Right ventricle myocardium inferior (tissue), 1 donor: ENCODE data around the gene MIEF2. TPM values are rescaled to one million over a fixed set of nuclear protein-coding genes. Genes with fewer than 3 reads are reported as not detected.

Experiments used
- ATAC-seq: fragments of 200-7000 bp; cut with Tn5 transposase; one replicate; pipeline ENCODE4 v1.9.1; 2020; ENCODE audit warnings: mild to moderate bottlenecking, moderate library complexity
- DNase-seq: peaks from one replicate; pipeline ENCODE4 v3.0.0; 2021; ENCODE audit errors: missing footprints
- intact Hi-C: fragments of 100-400 bp; cut with DNase I; formaldehyde crosslinking; loops from one replicate; pipeline ENCODE4 v1.11.0; 2022
- total RNA-seq: library from RNA; stranded (reverse); fragmentation: NEBNext Ultra II Directional; extraction: Animal tissue kit (Norgen Biotek cat#: 25700); gene quantifications from one replicate; pipeline ENCODE4 v1.2.1, GENCODE V29; 2021
- donor health status: DM: no; HTN: yes; CAD: no; lungs with severe emphysema.

MIEF2 gene
- total RNA-seq, 1 donor from 2014 or later, result 31.3 TPM

- DNase-seq (no peak), ATAC-seq (no peak)
- intact Hi-C loops, result no loop called here
These were observed 7.1 kb upstream of the MIEF2 start for GRCh38 chr17:18253187-18253884.

GRCh38 chr17:18253947-18254821, 6.3 kb upstream of the MIEF2 start:
- intact Hi-C loops, result no loop called here
- DNase-seq (no peak), ATAC-seq (no peak)

DNA sequence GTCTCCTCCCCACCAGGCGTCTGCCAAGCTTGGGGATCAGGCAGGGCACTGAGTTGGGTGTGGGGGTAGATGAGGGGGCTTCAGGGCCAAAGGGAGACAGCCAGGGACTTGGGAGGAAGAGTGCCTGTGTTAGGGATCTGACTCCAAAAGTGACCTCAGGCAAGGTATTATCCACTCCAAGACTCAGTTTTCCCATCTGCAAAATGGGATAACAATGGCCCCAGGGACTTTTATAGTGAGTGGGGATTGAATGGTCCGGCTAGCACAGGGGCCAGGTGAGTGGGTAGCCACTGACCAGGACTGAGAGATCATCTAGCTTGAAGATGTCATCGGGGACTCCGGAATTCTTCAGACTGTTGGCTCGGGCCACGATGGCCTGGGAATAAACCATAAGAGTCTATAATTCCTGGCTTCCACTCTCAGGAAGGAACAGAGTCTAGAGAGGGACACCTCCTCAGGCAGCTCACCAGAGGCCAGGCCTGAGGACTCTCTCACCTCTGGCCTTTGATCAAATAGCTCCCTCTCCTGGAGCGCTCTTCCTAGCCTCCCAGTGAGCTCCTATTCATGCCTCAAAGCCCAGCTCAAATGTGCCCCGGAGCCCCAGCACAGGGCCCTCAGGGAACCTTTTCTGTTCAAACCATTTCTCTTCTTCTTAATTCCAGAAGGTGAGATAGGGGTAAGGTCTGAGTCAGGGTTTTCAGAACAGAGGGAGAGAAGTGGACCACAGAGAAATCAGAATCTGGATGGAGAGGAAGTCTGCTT, 5.4 kb upstream of the MIEF2 start:
- no peak for ATAC-seq
- intact Hi-C loops, result no loop called here
- DNase-seq, result no peak

DNA sequence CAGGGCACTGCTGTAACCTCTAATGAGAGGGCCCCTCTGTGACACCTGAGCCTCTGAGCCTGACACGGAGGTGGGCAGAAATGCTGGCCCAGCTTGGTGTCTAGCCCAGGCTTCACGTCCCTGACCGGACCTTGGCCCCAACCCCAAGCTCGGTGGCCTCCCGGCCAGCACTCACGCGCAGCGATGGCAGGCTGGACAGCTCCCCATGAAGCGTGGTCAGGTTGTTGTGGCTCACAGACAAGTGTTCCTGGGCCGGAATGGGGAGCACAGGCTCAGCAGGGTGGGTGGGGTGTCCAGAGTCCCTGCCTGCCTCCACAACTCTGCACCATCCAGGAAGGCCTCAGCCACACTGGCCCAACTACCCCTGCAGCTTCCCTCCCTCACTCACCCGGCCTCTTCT, 4.1 kb upstream of the MIEF2 start:
- intact Hi-C loops, result no loop called here
- DNase-seq, result peak; percentile 55
- ATAC-seq, result no peak

DNA sequence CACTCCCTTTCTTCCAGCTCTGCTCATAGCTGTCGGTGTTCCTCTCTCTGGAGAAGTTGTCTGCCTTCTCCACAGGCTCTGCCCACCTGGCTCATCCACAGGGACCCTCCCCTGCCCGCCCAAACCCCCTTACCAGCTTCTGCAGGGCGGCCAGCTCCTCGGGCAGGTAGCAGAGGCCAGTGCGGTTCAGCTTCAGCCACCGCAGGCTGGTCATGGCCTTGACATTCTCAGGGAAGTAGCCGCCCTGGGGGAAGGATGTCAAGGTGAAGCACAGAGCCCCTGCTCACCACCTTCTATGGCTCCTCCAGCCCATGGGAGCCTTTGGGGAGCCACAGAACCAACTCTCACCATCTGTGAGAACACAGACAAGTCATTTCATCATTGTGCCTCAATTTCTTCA, 3.7 kb upstream of the MIEF2 start:
- ATAC-seq, result no peak
- no peak for DNase-seq
- intact Hi-C loops, result no loop called here

- ATAC-seq, result peak; percentile 4
- DNase-seq, result peak; percentile 83
- intact Hi-C loops, result no loop called here
These were observed 3.0 kb upstream of the MIEF2 start for GRCh38 chr17:18257268-18257981.

DNA sequence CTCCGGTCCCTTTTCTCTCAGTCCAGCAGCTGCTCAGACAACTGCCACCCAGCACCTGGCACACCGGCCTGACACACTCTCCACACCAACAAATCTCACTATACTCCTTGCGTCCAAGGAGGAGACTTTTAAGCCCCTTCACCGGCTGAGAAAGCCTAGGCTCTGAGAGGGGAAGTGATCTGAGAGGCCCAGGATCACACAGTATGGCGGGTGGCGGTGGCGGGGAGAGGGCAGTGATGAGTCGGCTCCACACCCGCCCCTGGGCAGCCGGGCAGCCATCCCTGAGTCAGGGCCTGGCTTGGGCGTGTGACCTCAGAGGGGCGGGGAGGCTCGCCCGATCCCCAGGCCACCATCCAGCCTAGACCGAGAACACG, 2.5 kb upstream of the MIEF2 start:
- DNase-seq, result peak; percentile 93
- intact Hi-C loops, result no loop called here
- ATAC-seq, result peak; percentile 61

DNA sequence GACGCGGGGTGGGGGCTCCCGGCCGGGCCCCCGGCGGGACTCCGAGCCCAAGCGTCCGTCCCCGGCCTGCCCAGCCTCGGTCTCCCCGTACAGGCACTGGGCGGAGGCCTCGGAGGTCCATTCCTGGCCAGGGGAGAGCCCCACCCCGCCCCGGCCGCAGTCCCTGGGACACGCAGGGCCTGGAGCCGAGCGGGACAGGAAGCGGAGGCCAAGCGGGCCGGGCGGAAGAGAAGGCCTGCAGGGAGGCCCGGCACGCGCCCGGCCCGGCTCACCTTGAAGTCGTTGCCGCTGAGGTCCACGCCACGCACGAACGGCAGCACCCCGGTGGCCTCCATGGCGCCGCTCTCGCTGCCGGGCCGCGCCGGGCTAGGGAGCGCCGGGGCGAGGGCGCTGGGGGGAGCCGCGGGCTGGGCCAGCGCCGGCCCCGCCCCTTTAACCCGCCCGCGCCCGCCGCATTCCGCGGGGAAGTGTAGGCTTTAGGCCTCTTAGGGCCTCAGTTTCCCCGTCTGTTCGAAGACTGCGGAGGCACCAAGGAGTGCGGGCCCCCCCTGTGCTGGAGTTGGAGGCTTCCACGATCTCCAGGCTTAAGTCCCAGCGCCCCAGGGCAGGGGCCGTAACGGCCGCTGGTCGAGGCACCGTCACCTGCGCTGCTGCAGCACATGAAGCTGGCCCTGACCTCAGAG, 2.0 kb upstream of the MIEF2 start, which contains the start of gene FLII:
FLII (minus strand) TSS at position 383 of the 683 bp plus-strand sequence; CDS start at position 335, 48 bp downstream.
- intact Hi-C loops, result no loop called here
- ATAC-seq (peak; percentile 68), DNase-seq (peak; percentile 86)

DNA sequence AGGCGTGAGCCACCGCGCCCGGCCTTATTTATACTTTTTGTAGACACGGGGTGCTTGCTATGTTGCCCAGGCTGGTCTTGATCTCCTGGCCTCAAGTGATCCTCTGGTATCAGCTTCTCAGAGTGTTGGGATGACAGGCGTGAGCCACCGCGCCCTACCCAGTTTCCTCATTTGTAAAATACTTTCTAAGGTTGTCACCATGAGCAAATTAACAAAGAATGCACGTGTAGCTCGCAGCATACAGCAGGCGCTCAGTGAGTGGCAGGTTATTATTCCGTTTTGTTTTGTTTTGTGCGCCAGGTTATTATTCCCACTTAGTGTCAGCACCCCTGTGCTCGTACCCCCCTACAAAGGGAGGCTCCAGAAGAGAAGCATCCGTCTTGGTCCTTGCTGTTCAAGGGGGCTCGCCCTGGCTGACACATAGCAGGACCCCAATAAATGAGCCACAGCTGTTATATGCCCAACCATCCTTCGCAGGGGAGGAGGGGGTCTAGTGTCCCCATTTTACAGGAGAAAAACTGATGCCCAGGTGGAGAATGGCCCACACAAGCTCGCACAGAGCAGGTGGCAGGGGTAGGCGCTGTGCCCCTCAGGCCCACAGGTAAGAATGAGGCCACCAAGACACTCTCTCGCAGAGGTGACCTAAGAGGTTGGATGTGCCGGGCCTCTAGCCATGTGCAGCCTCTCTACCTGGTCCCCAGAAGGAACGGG, 686 bp upstream of the MIEF2 start:
- DNase-seq (no peak), ATAC-seq (no peak)
- intact Hi-C loops, result loop anchor here (1.0 to 2.0 kb wide), 2 partner anchors 55 to 119 kb away; partner anchors contain the start of genes SMCR8 and TOP3A

DNA sequence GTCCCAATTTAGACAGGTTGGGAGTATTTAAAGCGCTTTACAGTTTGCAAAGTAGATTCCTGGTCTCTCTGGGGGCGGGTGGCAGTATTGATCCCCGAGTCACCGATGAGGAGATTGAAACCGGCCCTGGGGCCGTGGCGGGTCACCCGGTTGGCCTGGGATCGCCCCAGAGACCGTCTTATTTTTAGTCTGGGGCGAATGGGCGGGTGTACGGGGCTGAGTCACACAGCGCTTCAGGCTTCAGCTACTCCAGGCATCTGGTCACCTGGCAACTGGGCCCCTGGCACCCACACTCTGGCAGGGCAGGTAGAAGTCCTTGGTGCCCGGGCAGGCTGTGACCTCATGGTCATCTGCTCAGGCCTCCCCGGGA, 669 bp downstream of the MIEF2 start:
- DNase-seq, result peak; percentile 87
- peak; percentile 68 for ATAC-seq
- intact Hi-C loops, result loop anchor here (2.0 kb wide), 1 partner anchor 54 kb away; the partner anchor contains the start of genes SMCR8 and TOP3A

GRCh38 chr17:18261659-18262058, 1.2 kb downstream of the MIEF2 start:
- no peak for ATAC-seq
- no peak for DNase-seq
- intact Hi-C loops, result loop anchor here (2.0 kb wide), 1 partner anchor 53 kb away; the partner anchor contains the start of genes SMCR8 and TOP3A

- ATAC-seq (no peak), DNase-seq (no peak)
- intact Hi-C loops, result no loop called here
These were observed 1.6 kb downstream of the MIEF2 start for GRCh38 chr17:18262111-18262510.

- ATAC-seq (no peak), DNase-seq (no peak)
- intact Hi-C loops, result no loop called here
These were observed 2.2 kb downstream of the MIEF2 start for GRCh38 chr17:18262641-18263040.

- no peak for ATAC-seq
- intact Hi-C loops, result no loop called here
- no peak for DNase-seq
These were observed 3.6 kb downstream of the MIEF2 start for GRCh38 chr17:18263885-18264682.

- DNase-seq (no peak), ATAC-seq (no peak)
- intact Hi-C loops, result no loop called here
These were observed 6.9 kb downstream of the MIEF2 start for GRCh38 chr17:18267366-18267765.

GRCh38 chr17:18267927-18268711, 7.7 kb downstream of the MIEF2 start:
- intact Hi-C loops, result no loop called here
- ATAC-seq (no peak), DNase-seq (no peak)
